ENCODE results near the gene TATDN2. TPM values are rescaled to one million over a fixed set of nuclear protein-coding genes. Genes with fewer than 3 reads are reported as not detected.

Gene TATDN2
- total and polyA plus RNA-seq, 9 of the 15 experiments (the other 6 are each of a cell fraction or from before 2014, with no cell fraction given) = 5.2 to 44.7 (median 25.8) TPM

DNA sequence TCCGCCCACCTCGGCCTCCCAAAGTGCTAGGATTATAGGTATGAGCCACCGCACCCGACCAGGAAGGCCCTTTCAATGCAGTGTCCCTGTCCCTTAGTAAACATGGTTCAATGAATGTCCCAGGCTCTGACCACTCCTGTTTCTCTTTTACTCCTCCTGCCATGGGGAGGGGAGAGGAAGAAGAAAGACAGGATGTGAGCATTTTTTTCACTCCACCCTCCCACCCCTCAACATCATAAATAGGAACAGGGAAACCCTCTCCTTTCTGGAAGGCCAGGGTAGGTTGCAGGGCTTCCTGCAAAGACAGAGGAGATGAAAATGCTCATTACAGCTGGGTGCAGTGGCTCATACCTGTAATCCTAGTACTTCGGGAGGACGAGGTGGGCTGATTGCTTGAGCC lies 7.5 kb upstream of the TATDN2 start:
- ATAC-seq (no peak), DNase-seq (ENCODE audit: extremely low read depth in 1 of 4, low spot score in 3 of 4) (no peak), FAIRE-seq (no peak)
- peaks cover 0 to 13% of the 10 kb centered on the region in 2 experiments; a peak in 4 of 5 replicates for H3K4me1 ChIP-seq (replicated peaks in 1 of 2; ENCODE audit: control insufficient read depth in 2 of 2, insufficient read depth in 2 of 2, low read length in 2 of 2)
- no peak overlapping the region for H3K27ac ChIP-seq (ENCODE audit: extremely low read depth, low read depth, low read length)
- POLR2A ChIA-PET = no interaction called here
- in situ Hi-C loops (cut with MboI) (no loop called here), intact Hi-C loops (cut with micrococcal nuclease) (no loop called here)
- no peaks in the 10 kb centered on the region for H4K20me1 ChIP-seq (replicated peaks; ENCODE audit: control insufficient read depth, insufficient read depth, low read length)
- no peaks in the 10 kb centered on the region for H3K9me1 ChIP-seq (ENCODE audit: control insufficient read depth, insufficient read depth, low read length)
- no peaks in the 10 kb centered on the region for H3K79me2 ChIP-seq (ENCODE audit: control insufficient read depth, insufficient read depth, low read length)
- H3K9ac ChIP-seq (ENCODE audit: insufficient read depth in 1 of 2, low read depth in 2 of 2, low read length in 2 of 2) = no peak overlapping the region
- TF ChIP-seq ZNF740 (CRISPR knock-in tag; IDR thresholded peaks at IDR 0.05) (peak; percentile 31; the same call in 1 of the 2 replicates), ZNF740 (tag; IDR thresholded peaks at IDR 0.05) (no peak; a peak in 1 of 4 replicates), SRF (CRISPR knock-in tag; IDR thresholded peaks at IDR 0.05) (no peak), CCAR2 (IDR thresholded peaks at IDR 0.05; ENCODE audit: low read depth, low read length) (no peak), ZNF512 (tag; IDR thresholded peaks at IDR 0.05) (no peak)
- no peaks in the 10 kb centered on the region; the same call in 2 of the 3 replicates for H3K36me3 ChIP-seq (ENCODE audit: control insufficient read depth, insufficient read depth, low read length)
- no peaks in the 10 kb centered on the region for H3K27me3 ChIP-seq (ENCODE audit: control insufficient read depth in 2 of 2, insufficient read depth in 2 of 2, low read length in 2 of 2)
- no peak overlapping the region for H3K4me3 ChIP-seq
- no TSS peak for BruUV-seq (replicated peaks)
- H3K4me2 ChIP-seq (ENCODE audit: insufficient read depth, low read length) = no peak overlapping the region
- WGBS (ENCODE audit: insufficient coverage, low coverage, missing lambda C conversion rate) = 59% methylated on average over 6 of the region's 6 CpGs
- CTCF ChIA-PET (ENCODE audit: low intra/inter-chr PET ratio) = no interaction called here
- H3K9me3 ChIP-seq (replicated peaks; ENCODE audit: control insufficient read depth, insufficient read depth, low read depth, low read length) = peaks cover 9% of the 10 kb centered on the region; the same call in 1 of the 2 replicates
- H2AFZ ChIP-seq (ENCODE audit: low read depth, low read length) = no peak overlapping the region

Measured in K562 (cell line).